ENCODE results near the gene AHCYL1.
"Not testable (repeated sequence)": the region's sequence is repeated elsewhere in the genome, so short reads cannot be mapped to it uniquely, and the experiment has no call there.

Gene AHCYL1

DNA sequence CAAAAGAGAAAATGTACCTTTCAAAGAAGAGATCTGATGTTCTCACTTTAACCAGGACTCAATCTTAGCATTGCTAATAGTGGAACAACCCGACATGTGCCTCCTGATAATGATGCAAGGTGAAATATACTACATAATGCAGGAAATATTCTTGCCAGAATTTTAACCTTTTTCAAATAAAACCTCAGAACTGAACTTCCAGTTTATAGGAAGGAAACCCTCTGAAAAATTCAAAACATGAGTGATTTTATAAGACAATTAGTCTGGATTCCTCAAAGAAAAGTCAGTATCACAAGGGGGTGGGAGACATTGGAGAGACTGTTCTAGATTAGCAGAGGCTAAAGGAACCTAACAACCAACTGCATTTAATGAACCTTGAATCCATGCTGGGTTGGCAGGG, 18.1 kb downstream of the AHCYL1 start:
- DNase-seq (ENCODE audit: low spot score): no peak

- no peak for DNase-seq (ENCODE audit: low spot score)
These were observed 19.3 kb downstream of the AHCYL1 start for GRCh38 chr1:110003747-110004428.

DNA sequence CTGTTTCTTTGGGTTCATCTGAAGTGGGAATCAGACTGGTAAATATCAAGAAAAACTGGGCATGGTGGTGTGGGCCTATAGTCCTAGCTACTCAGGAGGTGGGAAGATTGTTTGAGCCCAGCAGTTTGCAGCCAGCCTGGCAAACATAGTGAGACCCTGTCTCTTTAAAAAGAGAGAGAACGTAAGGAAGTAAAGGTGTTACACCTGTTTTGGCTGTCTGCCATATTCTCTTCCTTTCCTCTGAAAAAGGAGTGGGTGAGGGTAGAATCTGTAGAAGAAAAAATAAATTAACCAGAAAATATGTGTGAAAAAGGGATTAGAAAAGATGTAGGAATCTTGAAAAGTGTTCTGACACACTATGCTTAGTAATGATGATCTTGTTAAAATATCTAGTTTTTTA, 20.0 kb downstream of the AHCYL1 start:
- DNase-seq (ENCODE audit: low spot score): no peak

- peak; percentile 23 for DNase-seq (ENCODE audit: low spot score)
These were observed 21.4 kb downstream of the AHCYL1 start for GRCh38 chr1:110005971-110006370.

DNA sequence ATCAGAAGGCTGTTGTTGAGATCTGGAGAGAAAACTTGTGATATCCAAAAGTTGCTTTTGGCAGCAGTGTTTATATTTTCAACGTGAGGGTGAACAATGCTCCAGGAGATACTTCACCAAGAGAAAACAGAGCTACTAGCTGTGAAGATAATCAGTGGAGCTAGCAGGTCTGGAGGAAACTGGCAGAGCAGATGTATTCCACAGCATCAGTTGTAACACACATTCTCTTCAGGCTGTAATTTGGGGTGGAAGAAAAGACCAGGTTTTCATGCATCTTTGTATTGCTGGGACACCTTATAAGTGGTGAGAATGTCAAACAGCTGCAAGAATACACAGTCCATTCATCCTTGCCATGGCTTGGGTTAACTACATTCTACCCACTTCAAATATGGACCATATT, 22.0 kb downstream of the AHCYL1 start:
- DNase-seq (ENCODE audit: low spot score): no peak

DNA sequence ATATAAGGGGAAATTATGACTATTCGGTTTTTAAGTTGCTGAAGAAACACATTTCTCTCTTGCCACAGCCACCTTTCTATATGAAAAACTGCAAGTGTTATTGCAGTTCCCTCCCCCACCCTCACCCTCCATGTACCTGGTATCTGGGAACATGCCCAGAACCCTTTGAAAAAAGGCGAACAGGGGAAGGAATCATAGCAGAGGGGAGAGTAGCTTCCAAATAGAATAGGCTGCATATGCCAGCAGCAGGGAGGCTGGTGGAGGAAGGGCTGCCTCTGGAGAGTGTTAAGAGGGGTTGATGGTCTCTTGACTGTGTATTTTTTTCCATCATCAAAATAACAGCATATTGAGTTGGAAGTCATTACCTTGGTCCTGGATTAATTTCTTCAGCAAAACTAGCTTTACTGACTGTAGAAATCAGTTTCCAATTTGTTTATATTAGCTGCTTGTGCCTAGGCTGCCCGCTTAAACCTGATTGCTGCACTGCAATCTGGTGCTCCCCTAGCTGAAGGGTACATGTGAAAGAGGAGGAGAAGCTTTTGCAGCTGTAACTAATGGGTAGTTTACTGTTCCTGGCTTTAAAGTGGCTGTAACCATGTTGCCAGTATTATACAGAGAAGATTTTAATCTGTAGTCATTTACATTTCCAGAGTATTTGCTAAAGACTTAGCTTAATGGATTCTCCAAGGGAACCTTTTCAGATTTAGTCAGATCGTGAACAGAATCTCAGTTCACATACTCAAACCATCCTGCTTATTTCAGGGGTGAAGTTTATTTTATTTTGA, 22.7 kb downstream of the AHCYL1 start:
- DNase-seq (ENCODE audit: low spot score): no peak

GRCh38 chr1:110008971-110009565, 24.5 kb downstream of the AHCYL1 start:
- no peak for DNase-seq (ENCODE audit: low spot score)

- peak; percentile 24 for DNase-seq (ENCODE audit: low spot score)
These were observed 27.0 kb downstream of the AHCYL1 start for GRCh38 chr1:110011527-110012041.

DNA sequence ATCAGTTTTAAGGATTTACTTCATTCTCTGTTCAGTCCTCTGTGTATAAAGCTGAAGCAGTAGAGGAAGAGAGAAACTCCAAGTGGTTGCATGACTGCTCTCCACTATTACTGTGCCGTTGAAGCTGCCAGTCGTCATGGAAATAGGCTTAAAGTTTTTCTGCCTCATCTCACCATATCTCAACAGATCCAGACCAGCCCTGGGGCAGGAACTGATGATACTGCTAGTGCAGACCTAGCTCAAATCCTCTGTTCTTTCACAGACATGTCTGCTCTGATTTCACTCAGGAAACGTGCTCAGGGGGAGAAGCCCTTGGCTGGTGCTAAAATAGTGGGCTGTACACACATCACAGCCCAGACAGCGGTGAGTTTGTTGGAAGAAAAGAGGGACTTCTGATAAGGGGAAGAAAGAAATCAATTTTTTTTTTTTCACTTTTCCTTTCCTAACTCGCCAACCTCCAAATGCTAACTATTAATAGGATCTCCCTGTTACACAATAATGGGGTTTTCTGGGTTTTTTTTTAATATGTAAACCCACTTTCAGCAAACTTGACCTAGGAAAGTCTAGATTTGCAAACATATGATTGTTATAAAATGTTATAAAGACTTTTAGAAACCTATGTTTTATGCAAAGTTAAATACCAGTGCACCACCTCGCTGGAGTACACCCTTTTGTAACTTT, 27.7 kb downstream of the AHCYL1 start:
- DNase-seq (ENCODE audit: low spot score): no peak

- DNase-seq (ENCODE audit: low spot score): no peak
These were observed 33.2 kb downstream of the AHCYL1 start for GRCh38 chr1:110017792-110018191.

DNA sequence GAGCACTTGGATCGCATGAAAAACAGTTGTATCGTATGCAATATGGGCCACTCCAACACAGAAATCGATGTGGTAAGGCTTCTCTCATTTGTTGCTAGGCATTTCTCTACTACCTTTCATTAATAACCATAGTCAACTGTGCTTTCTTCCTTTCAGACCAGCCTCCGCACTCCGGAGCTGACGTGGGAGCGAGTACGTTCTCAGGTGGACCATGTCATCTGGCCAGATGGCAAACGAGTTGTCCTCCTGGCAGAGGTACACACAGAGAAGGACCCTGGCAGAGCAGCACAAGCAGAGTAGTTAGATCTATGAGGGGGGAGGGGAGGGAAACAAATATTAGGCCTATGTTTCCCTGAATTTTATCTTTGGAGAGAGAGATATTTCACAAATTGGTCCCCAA, 33.8 kb downstream of the AHCYL1 start:
- no peak for DNase-seq (ENCODE audit: low spot score)

DNA sequence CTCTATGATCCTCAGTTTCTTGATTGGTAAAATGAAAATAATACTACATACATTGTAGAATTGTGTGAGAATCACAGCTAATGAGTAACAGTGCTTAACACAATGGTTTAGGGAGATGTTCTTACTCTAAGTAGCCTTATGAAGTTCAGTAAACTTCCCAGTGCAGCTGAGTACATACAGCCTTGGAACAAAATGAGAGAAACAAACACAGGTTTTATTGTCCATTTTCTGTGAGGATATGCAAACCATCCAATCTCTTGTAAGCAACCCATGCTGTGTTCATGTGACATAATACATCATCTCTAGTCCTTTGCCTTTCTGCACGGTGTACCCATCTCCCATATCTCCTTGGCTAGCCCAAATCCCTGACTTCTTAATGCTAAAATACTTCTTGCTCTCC, 35.2 kb downstream of the AHCYL1 start:
- no peak for DNase-seq (ENCODE audit: low spot score)

- DNase-seq (ENCODE audit: low spot score): no peak
These were observed 36.7 kb downstream of the AHCYL1 start for GRCh38 chr1:110021285-110021684.

GRCh38 chr1:110024613-110025012, 40.0 kb downstream of the AHCYL1 start:
- no peak for DNase-seq (ENCODE audit: low spot score)

- DNase-seq (ENCODE audit: low spot score): not testable (repeated sequence)
These were observed 46.1 kb downstream of the AHCYL1 start for GRCh38 chr1:110030687-110031086.

GRCh38 chr1:110032327-110032726, 47.8 kb downstream of the AHCYL1 start:
- no peak for DNase-seq (ENCODE audit: low spot score)

DNA sequence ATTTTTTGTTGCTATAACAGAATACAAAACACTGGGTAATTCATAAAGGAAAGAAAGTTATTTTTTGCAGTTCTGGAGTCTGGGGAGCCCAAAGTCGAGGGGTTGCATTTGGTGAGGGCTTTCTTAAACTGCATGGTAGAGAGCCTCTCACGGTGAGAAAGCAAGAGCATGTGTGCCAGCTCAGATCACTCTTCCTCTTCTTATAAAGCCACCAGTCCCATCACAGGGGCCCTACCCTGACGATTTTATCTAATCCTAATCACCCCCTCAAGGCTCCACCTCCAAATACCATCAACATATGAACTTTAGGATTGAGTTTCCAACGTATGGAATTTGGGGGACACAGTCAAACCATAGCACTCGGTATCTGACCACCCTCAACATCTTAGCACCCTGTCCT, 48.9 kb downstream of the AHCYL1 start:
- DNase-seq (ENCODE audit: low spot score): no peak

DNA sequence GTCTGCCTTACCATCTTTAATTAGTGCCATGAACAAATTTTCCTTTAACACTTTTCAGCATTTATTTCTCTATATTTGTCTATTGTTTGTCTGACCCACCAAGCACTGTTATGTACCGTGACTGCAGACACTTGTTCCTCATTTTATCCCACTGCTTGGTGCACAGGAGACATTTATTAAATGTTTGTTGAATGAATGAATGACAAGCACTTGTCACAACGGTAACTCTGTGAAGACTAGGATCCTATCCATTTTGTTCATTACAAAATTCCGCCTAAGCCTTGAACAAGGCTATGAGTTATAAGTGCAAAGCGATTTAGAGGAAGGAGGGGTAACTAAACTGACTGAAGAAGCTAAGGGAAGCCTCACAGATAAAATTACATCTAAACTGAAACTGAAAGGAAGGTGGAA, 49.5 kb downstream of the AHCYL1 start:
- DNase-seq (ENCODE audit: low spot score): no peak

GRCh38 chr1:110034451-110035235, 50.1 kb downstream of the AHCYL1 start, which contains the start of gene STRIP1:
Gene STRIP1 (plus strand): TSS chr1:110034624. CDS start chr1:110034638, 14 bp downstream.
- DNase-seq (ENCODE audit: low spot score): peak; percentile 88

DNA sequence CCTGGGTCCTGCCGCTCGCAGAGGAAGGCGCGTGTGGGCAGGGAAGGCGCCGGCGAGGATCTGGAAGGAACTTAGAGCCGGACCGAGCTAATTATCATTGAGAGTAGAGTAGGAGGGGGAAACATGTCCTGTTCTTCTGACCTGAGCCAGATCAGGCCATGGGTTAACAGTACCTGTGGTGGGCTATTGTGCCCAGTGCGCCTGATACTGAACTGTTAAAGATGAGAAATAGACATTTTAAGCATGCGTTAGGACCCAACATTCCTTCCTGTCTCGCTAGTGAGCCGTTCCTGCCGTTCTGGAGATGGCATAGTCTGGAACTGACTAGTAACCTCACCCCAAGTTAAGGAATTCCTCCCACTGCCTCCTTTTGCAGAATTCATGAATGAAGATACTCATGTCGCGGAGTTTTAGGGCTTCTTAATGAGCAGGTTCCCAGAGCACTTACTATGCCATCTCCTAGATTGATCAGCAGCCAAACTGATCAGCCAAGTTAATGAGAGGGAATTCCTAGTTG, 50.7 kb downstream of the AHCYL1 start:
- no peak for DNase-seq (ENCODE audit: low spot score)

GRCh38 chr1:110038271-110038670, 53.7 kb downstream of the AHCYL1 start:
- no peak for DNase-seq (ENCODE audit: low spot score)

Measured in COLO829 (cell line).